K562 (cell line): ENCODE results near the gene ACSF3. TPM values are rescaled to one million over a fixed set of nuclear protein-coding genes. Genes with fewer than 3 reads are reported as not detected.

Source experiments
- ATAC-seq: fragments of 200-7000 bp; cut with Tn5 transposase; 3 replicates; pipeline ENCODE4 v1.9.1; 2020; ENCODE audit warnings: moderate library complexity
- BruUV-seq: library from RNA; stranded (reverse); fragments of 400-500 nt; replicated peaks from 2 replicates; lab custom pipeline; 2021; lab: Mats Ljungman, UMichigan
- CTCF ChIA-PET: fragments of 300-600 bp; formaldehyde crosslinking; extraction: SDS; loops from one replicate; lab custom pipeline; 2021; ENCODE audit warnings: low intra/inter-chr PET ratio; lab: Yijun Ruan, JAX
- POLR2A ChIA-PET: fragments of 300-600, 350-650 bp; sonication (Branson Sonifier 250); formaldehyde crosslinking; extraction: SDS; loops from one replicate; lab custom pipeline; 2021; ENCODE audit warnings: antibody characterized with exemption, inconsistent platforms; lab: Yijun Ruan, JAX
- DNase-seq, 4 experiments: peaks; one replicate each; pipeline versions ENCODE4 v3.0.0 to v3.0.0-alpha.2; 2011 to 2018; ENCODE audit warnings: low spot score in 3 of 4, mixed read lengths in 3 of 4; ENCODE audit errors: extremely low read depth in 1 of 4
- FAIRE-seq: peaks from 2 replicates; lab custom pipeline; 2011; peaks lifted over from hg19 to GRCh38; lab: Jason Lieb, UNC
- H2AFZ ChIP-seq: 2 replicates; pipeline ENCODE4 v1.6.0; 2011; ENCODE audit warnings: low read depth, low read length, control low read depth, inconsistent platforms
- H3K27ac ChIP-seq: fragments of 200-600 bp; 3 replicates; pipeline ENCODE4 v1.8.0; 2011; ENCODE audit warnings: low read depth, mild to moderate bottlenecking, control low read depth, inconsistent platforms, low read length, moderate library complexity, mixed read lengths; ENCODE audit errors: extremely low read depth
- H3K27me3 ChIP-seq, 2 experiments: fragments of 300-600 bp in 1 of 2; 2 replicates in 1 of 2; 3 replicates in 1 of 2; pipeline versions ENCODE4 v1.6.0 to v1.8.0; 2011; ENCODE audit warnings: inconsistent platforms in 2 of 2, low read length in 2 of 2, mild to moderate bottlenecking in 1 of 2, mixed read lengths in 1 of 2, moderate library complexity in 1 of 2; ENCODE audit not compliant: control insufficient read depth in 2 of 2, insufficient read depth in 2 of 2
- H3K36me3 ChIP-seq: fragments of 300-600 bp; 3 replicates; pipeline ENCODE4 v1.8.0; 2011; ENCODE audit warnings: mild to moderate bottlenecking, low read length, inconsistent platforms; ENCODE audit not compliant: control insufficient read depth, insufficient read depth
- H3K4me1 ChIP-seq, 2 experiments: fragments of 200-600 bp in 1 of 2; replicated peaks in 1 of 2; 2 replicates in 1 of 2; 3 replicates in 1 of 2; pipeline versions ENCODE4 v1.5.1 to v1.8.0; 2011; ENCODE audit warnings: inconsistent platforms in 2 of 2, low read length in 2 of 2, mild to moderate bottlenecking in 1 of 2, mixed read lengths in 1 of 2, moderate library complexity in 1 of 2; ENCODE audit not compliant: control insufficient read depth in 2 of 2, insufficient read depth in 2 of 2
- H3K4me2 ChIP-seq: 2 replicates; pipeline ENCODE4 v1.6.1; 2011; ENCODE audit warnings: low read length, control low read depth, inconsistent platforms, mixed read lengths; ENCODE audit not compliant: insufficient read depth
- H3K4me3 ChIP-seq: fragments of 200-600 bp; sonication (generic), shearing (Covaris generic); 2 replicates; pipeline ENCODE4 v1.5.1; 2016; ENCODE audit warnings: control low read depth, inconsistent platforms
- H3K79me2 ChIP-seq: fragments of 200-600 bp; 3 replicates; pipeline ENCODE4 v1.8.0; 2011; ENCODE audit warnings: low read length, inconsistent platforms; ENCODE audit not compliant: control insufficient read depth, insufficient read depth
- H3K9ac ChIP-seq, 2 experiments: 2 replicates each; pipeline versions ENCODE4 v1.6.0 to v1.6.1; 2011; ENCODE audit warnings: low read depth in 2 of 2, low read length in 2 of 2, control low read depth in 1 of 2, inconsistent platforms in 1 of 2, mild to moderate bottlenecking in 1 of 2, mixed read lengths in 1 of 2; ENCODE audit not compliant: insufficient read depth in 1 of 2
- H3K9me1 ChIP-seq: one replicate; pipeline ENCODE4 v1.6.0; 2011; ENCODE audit warnings: inconsistent platforms, mild to moderate bottlenecking, low read length, moderate library complexity; ENCODE audit not compliant: control insufficient read depth, insufficient read depth
- H3K9me3 ChIP-seq: replicated peaks from 2 replicates; pipeline ENCODE4 v1.5.1; 2011; ENCODE audit warnings: low read depth, low read length, inconsistent platforms; ENCODE audit not compliant: control insufficient read depth, insufficient read depth
- H4K20me1 ChIP-seq: replicated peaks from 2 replicates; pipeline ENCODE4 v1.6.1; 2011; ENCODE audit warnings: low read length, inconsistent platforms, mixed read lengths; ENCODE audit not compliant: control insufficient read depth, insufficient read depth
- POLR3G ChIP-seq: IDR thresholded peaks from 2 replicates; pipeline ENCODE4 v1.6.1; 2011; ENCODE audit not compliant: insufficient read length, insufficient replicate concordance; ENCODE audit errors: extremely low read depth
- SMAD1 ChIP-seq: fragments of 150-350 bp; IDR thresholded peaks from 2 replicates; pipeline ENCODE4 v1.6.1; 2014; ENCODE audit warnings: low read length, low read depth; ENCODE audit not compliant: partially characterized antibody
- XRCC5 ChIP-seq: fragments of 200-400 bp; formaldehyde crosslinking; IDR thresholded peaks from 2 replicates; pipeline ENCODE4 v1.6.1; 2017; ENCODE audit warnings: low read depth, mild to moderate bottlenecking, low read length
- ZNF436 ChIP-seq: fragments of 250-450, 450-650 bp; sonication (Bioruptor Pico); formaldehyde crosslinking; IDR thresholded peaks from 2 replicates; pipeline ENCODE4 v1.7.0; 2020; ENCODE audit warnings: mild to moderate bottlenecking
- ZNF766 ChIP-seq: fragments of 200-800 bp; sonication (Bioruptor generic); conservative IDR thresholded peaks from 2 replicates; pipeline ENCODE4 v1.6.1; 2016; ENCODE audit warnings: missing genetic modification characterization, missing compliant biosample characterization
- WGBS: fragments of 100-300 bp; shearing (Covaris generic); methylation state at CpG from one replicate; pipeline ENCODE4 v1.1.6; 2016; ENCODE audit warnings: low coverage, mixed read lengths; ENCODE audit not compliant: insufficient coverage; ENCODE audit errors: missing lambda C conversion rate; 5-methylcytosine and 5-hydroxymethylcytosine counted together
- in situ Hi-C: fragments of 300-500 bp; cut with MboI; formaldehyde crosslinking; loops from 4 replicates; pipeline ENCODE4 v1.15.0; 2018; ENCODE audit warnings: inconsistent platforms, mixed read lengths
- intact Hi-C: fragments of 100-400 bp; cut with micrococcal nuclease; formaldehyde crosslinking; loops from 2 replicates; pipeline ENCODE4 v1.14.2; 2022
- polyA plus RNA-seq, 8 experiments: library from polyadenylated mRNA; depleted of rRNA in 4 of 8; stranded (reverse) in 5 of 8; unstranded in 3 of 8; fragments of >200 nt; fragmentation: Nextera tagmentation in 2 of 8; fragmentation: Illumina TruSeq in 1 of 8; extraction: Ambion mirVana in 2 of 8; extraction: Trizol in 1 of 8; gene quantifications; 2 replicates each; pipeline versions ENCODE4 v1.2.1 to v1.2.3, GENCODE V29; 2011 to 2014; ENCODE audit warnings: inconsistent platforms in 1 of 8, missing spikeins in 1 of 8
- total RNA-seq, 7 experiments: library from RNA; depleted of rRNA in 6 of 7; stranded (reverse); fragments of >200 nt in 6 of 7; fragmentation: Illumina TruSeq in 2 of 7; extraction: Trizol in 2 of 7; gene quantifications; 2 replicates each; pipeline versions ENCODE4 v1.2.1 to v1.2.3, GENCODE V29; 2011 to 2021; ENCODE audit warnings: low replicate concordance in 1 of 7
- TF ChIP-seq, protein P1 (sequence below): fragments of 450-650 bp; IDR thresholded peaks from 2 replicates; pipeline ENCODE4 v1.6.1; 2016; ENCODE audit warnings: mild to moderate bottlenecking, moderate library complexity
- TF ChIP-seq, protein P2 (sequence below): fragments of 450-650 bp; IDR thresholded peaks from 2 replicates; pipeline ENCODE4 v1.6.1; 2017; ENCODE audit warnings: antibody characterized with exemption
- TF ChIP-seq, protein P3 (sequence below): sonication (generic); formaldehyde crosslinking; IDR thresholded peaks from 2 replicates; pipeline ENCODE4 v1.9.0; 2022; ENCODE audit warnings: mild to moderate bottlenecking, missing genetic modification reagents

ACSF3 gene
- total and polyA plus RNA-seq, 9 of the 15 experiments (the other 6 are each of a cell fraction or from before 2014, with no cell fraction given) = 0.77 to 32.8 (median 14.7) TPM

DNA sequence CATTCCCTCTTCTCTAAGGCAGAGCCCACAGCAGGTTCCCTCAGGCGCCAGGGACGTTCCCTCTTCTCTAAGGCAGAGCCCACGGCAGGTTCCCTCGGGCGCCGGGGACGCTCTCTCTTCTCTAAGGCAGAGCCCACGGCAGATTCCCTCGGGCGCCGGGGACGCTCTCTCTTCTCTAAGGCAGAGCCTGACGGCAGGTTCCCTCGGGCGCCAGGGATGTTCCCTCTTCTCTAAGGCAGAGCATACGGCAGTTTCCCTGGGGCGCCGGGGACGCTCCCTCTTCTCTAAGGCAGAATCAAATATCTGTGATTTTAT, 24.3 kb downstream of the ACSF3 start:
- in situ Hi-C loops = no loop called here
- no peaks in the 10 kb centered on the region for H3K9me3 ChIP-seq
- H4K20me1 ChIP-seq = no peaks in the 10 kb centered on the region; the same call in 1 of the 2 replicates
- H3K4me3 ChIP-seq = no peak overlapping the region
- no peaks in the 10 kb centered on the region for H3K27me3 ChIP-seq
- no TSS peak for BruUV-seq
- FAIRE-seq = no peak
- DNase-seq = no peak
- ChIA-PET POLR2A (interaction anchor here (0.6 to 1.1 kb wide), 3 partner anchors 13 to 333 kb away, joined by 3 to 6 read pairs (median 4); partner anchors contain the start of gene PIEZO1), CTCF (no interaction called here)
- peaks cover 13 to 45% of the 10 kb centered on the region in 2 experiments; a peak in 4 of 5 replicates for H3K4me1 ChIP-seq
- no peaks in the 10 kb centered on the region for H3K9me1 ChIP-seq
- 81% methylated on average over 8 of the region's 19 CpGs for WGBS
- no peak overlapping the region for H3K4me2 ChIP-seq
- no peaks in the 10 kb centered on the region for H3K79me2 ChIP-seq
- no peak overlapping the region for H3K27ac ChIP-seq
- H3K9ac ChIP-seq = no peak overlapping the region
- intact Hi-C loops = no loop called here
- ATAC-seq = no peak
- H2AFZ ChIP-seq = no peak overlapping the region
- H3K36me3 ChIP-seq = peaks cover 74% of the 10 kb centered on the region; the same call in 2 of the 3 replicates
- TF ChIP-seq ZNF766 (CRISPR knock-in tag) = no peak
- TF ChIP-seq, protein P1, sequence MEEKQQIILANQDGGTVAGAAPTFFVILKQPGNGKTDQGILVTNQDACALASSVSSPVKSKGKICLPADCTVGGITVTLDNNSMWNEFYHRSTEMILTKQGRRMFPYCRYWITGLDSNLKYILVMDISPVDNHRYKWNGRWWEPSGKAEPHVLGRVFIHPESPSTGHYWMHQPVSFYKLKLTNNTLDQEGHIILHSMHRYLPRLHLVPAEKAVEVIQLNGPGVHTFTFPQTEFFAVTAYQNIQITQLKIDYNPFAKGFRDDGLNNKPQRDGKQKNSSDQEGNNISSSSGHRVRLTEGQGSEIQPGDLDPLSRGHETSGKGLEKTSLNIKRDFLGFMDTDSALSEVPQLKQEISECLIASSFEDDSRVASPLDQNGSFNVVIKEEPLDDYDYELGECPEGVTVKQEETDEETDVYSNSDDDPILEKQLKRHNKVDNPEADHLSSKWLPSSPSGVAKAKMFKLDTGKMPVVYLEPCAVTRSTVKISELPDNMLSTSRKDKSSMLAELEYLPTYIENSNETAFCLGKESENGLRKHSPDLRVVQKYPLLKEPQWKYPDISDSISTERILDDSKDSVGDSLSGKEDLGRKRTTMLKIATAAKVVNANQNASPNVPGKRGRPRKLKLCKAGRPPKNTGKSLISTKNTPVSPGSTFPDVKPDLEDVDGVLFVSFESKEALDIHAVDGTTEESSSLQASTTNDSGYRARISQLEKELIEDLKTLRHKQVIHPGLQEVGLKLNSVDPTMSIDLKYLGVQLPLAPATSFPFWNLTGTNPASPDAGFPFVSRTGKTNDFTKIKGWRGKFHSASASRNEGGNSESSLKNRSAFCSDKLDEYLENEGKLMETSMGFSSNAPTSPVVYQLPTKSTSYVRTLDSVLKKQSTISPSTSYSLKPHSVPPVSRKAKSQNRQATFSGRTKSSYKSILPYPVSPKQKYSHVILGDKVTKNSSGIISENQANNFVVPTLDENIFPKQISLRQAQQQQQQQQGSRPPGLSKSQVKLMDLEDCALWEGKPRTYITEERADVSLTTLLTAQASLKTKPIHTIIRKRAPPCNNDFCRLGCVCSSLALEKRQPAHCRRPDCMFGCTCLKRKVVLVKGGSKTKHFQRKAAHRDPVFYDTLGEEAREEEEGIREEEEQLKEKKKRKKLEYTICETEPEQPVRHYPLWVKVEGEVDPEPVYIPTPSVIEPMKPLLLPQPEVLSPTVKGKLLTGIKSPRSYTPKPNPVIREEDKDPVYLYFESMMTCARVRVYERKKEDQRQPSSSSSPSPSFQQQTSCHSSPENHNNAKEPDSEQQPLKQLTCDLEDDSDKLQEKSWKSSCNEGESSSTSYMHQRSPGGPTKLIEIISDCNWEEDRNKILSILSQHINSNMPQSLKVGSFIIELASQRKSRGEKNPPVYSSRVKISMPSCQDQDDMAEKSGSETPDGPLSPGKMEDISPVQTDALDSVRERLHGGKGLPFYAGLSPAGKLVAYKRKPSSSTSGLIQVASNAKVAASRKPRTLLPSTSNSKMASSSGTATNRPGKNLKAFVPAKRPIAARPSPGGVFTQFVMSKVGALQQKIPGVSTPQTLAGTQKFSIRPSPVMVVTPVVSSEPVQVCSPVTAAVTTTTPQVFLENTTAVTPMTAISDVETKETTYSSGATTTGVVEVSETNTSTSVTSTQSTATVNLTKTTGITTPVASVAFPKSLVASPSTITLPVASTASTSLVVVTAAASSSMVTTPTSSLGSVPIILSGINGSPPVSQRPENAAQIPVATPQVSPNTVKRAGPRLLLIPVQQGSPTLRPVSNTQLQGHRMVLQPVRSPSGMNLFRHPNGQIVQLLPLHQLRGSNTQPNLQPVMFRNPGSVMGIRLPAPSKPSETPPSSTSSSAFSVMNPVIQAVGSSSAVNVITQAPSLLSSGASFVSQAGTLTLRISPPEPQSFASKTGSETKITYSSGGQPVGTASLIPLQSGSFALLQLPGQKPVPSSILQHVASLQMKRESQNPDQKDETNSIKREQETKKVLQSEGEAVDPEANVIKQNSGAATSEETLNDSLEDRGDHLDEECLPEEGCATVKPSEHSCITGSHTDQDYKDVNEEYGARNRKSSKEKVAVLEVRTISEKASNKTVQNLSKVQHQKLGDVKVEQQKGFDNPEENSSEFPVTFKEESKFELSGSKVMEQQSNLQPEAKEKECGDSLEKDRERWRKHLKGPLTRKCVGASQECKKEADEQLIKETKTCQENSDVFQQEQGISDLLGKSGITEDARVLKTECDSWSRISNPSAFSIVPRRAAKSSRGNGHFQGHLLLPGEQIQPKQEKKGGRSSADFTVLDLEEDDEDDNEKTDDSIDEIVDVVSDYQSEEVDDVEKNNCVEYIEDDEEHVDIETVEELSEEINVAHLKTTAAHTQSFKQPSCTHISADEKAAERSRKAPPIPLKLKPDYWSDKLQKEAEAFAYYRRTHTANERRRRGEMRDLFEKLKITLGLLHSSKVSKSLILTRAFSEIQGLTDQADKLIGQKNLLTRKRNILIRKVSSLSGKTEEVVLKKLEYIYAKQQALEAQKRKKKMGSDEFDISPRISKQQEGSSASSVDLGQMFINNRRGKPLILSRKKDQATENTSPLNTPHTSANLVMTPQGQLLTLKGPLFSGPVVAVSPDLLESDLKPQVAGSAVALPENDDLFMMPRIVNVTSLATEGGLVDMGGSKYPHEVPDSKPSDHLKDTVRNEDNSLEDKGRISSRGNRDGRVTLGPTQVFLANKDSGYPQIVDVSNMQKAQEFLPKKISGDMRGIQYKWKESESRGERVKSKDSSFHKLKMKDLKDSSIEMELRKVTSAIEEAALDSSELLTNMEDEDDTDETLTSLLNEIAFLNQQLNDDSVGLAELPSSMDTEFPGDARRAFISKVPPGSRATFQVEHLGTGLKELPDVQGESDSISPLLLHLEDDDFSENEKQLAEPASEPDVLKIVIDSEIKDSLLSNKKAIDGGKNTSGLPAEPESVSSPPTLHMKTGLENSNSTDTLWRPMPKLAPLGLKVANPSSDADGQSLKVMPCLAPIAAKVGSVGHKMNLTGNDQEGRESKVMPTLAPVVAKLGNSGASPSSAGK = no peak
- TF ChIP-seq ZNF436 (CRISPR knock-in tag) = no peak
- TF ChIP-seq XRCC5 = no peak
- TF ChIP-seq, protein P2, sequence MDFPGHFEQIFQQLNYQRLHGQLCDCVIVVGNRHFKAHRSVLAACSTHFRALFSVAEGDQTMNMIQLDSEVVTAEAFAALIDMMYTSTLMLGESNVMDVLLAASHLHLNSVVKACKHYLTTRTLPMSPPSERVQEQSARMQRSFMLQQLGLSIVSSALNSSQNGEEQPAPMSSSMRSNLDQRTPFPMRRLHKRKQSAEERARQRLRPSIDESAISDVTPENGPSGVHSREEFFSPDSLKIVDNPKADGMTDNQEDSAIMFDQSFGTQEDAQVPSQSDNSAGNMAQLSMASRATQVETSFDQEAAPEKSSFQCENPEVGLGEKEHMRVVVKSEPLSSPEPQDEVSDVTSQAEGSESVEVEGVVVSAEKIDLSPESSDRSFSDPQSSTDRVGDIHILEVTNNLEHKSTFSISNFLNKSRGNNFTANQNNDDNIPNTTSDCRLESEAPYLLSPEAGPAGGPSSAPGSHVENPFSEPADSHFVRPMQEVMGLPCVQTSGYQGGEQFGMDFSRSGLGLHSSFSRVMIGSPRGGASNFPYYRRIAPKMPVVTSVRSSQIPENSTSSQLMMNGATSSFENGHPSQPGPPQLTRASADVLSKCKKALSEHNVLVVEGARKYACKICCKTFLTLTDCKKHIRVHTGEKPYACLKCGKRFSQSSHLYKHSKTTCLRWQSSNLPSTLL = no peak
- TF ChIP-seq SMAD1 = no peak
- TF ChIP-seq, protein P3, sequence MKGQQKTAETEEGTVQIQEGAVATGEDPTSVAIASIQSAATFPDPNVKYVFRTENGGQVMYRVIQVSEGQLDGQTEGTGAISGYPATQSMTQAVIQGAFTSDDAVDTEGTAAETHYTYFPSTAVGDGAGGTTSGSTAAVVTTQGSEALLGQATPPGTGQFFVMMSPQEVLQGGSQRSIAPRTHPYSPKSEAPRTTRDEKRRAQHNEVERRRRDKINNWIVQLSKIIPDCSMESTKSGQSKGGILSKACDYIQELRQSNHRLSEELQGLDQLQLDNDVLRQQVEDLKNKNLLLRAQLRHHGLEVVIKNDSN (CRISPR knock-in tag) = no peak
- no peak for TF ChIP-seq POLR3G
